ENCODE results near the gene CTPS1.

The CTPS1 gene

GRCh38 chr1:41033272-41033671, 53.8 kb downstream of the CTPS1 start:
- in situ Hi-C loops (cut with MboI; ENCODE audit: low pct_unique_long_range_greater_than_20kb, low sequenced_read_pairs, unreplicated experiment): no loop called here
- DNase-seq (ENCODE audit: low spot score): no peak
- no peak for TF ChIP-seq CTCF (IDR thresholded peaks at IDR 0.05; ENCODE audit: extremely low read depth, insufficient read depth, missing control alignments)

GRCh38 chr1:41037116-41037903, 57.8 kb downstream of the CTPS1 start:
- in situ Hi-C loops (cut with MboI; ENCODE audit: low pct_unique_long_range_greater_than_20kb, low sequenced_read_pairs, unreplicated experiment): no loop called here
- no peak for DNase-seq (ENCODE audit: low spot score)
- no peak for TF ChIP-seq CTCF (IDR thresholded peaks at IDR 0.05; ENCODE audit: extremely low read depth, insufficient read depth, missing control alignments)

- no peak for TF ChIP-seq CTCF (IDR thresholded peaks at IDR 0.05; ENCODE audit: extremely low read depth, insufficient read depth, missing control alignments)
Observed at GRCh38 chr1:41038110-41038509, 58.6 kb downstream of the CTPS1 start.

DNA sequence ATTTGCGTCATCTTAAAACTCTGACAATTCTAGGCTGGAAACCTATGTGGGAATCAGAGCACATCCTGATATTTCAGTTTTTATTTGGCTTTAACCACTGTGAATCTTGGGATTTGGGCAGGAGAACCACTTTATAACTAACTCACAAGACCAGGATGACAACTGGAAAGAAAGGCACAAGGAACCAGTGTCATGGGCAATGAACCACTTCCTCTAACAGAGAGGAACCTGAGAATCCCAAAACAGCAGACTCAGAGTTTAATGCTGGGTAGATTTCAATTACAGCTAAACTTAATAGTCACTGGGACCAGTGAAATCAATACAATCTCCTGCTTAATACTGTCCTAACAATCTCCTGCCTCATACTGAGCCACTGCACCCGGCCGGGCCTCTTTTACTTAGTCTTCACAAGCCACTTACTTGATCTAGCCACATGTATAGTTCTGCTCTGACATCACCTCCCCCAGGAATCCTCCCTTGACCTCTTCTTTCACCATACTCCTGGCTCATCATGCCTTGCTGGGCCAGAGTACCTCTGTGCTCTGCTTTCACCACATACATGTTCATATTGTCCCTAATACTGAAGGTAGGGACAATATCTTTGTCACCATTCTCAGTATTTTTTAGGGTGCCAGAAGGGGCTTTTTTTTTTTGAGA, 62.2 kb downstream of the CTPS1 start:
- in situ Hi-C loops (cut with MboI; ENCODE audit: low pct_unique_long_range_greater_than_20kb, low sequenced_read_pairs, unreplicated experiment): no loop called here
- TF ChIP-seq CTCF (IDR thresholded peaks at IDR 0.05; ENCODE audit: extremely low read depth, insufficient read depth, missing control alignments): no peak
- no peak for DNase-seq (ENCODE audit: low spot score)

More at GRCh38 chr1:41038110-41038509, 58.6 kb downstream of the CTPS1 start:
- DNase-seq (ENCODE audit: low spot score): no peak
- in situ Hi-C loops (cut with MboI; ENCODE audit: low pct_unique_long_range_greater_than_20kb, low sequenced_read_pairs, unreplicated experiment): no loop called here

DNA sequence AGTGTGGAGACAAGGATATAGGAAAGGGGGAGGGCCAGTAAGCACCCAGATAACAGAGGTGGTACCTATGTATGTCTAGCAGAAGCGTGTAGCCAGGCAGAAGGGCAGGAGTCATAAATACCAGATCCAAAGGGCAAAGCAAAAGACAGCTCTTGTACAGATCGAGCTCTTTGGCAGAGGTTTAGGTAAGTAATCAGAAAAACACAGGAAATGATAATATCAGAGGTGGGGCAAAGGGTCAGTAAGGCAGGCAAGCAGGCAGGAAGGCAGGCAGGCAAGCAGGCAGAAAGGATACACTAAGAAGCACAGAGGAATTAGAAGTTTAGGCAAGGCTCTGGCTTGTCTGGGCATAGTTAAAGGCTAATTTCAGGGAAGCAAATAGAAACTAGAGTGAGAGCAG, 64.7 kb downstream of the CTPS1 start:
- TF ChIP-seq CTCF (IDR thresholded peaks at IDR 0.05; ENCODE audit: extremely low read depth, insufficient read depth, missing control alignments): no peak
- no peak for DNase-seq (ENCODE audit: low spot score)
- in situ Hi-C loops (cut with MboI; ENCODE audit: low pct_unique_long_range_greater_than_20kb, low sequenced_read_pairs, unreplicated experiment): no loop called here

GRCh38 chr1:41045740-41046139, 66.2 kb downstream of the CTPS1 start:
- in situ Hi-C loops (cut with MboI; ENCODE audit: low pct_unique_long_range_greater_than_20kb, low sequenced_read_pairs, unreplicated experiment): no loop called here
- TF ChIP-seq CTCF (IDR thresholded peaks at IDR 0.05; ENCODE audit: extremely low read depth, insufficient read depth, missing control alignments): no peak
- no peak for DNase-seq (ENCODE audit: low spot score)

All from GM13977 (cell line).